HG02970 (cell line): ENCODE results near the gene DRD2.

Experiments
- ATAC-seq: cut with Tn5 transposase; IDR thresholded peaks from one replicate; pipeline ENCODE4 v1.9.1; 2021; ENCODE audit warnings: mild to moderate bottlenecking, moderate library complexity, moderate number of reproducible peaks; ENCODE audit not compliant: unreplicated experiment, low FRiP score

The DRD2 gene

GRCh38 chr11:113447621-113448315 lies 27.4 kb downstream of the DRD2 start:
- ATAC-seq, result no peak

- ATAC-seq, result no peak
Measured at GRCh38 chr11:113446938-113447337, 28.3 kb downstream of the DRD2 start.

- ATAC-seq, result peak; percentile 52
Measured at GRCh38 chr11:113446112-113446511, 29.1 kb downstream of the DRD2 start.

- ATAC-seq, result no peak
Measured at GRCh38 chr11:113444502-113445123, 30.6 kb downstream of the DRD2 start.

GRCh38 chr11:113440816-113441215 lies 34.4 kb downstream of the DRD2 start:
- no peak for ATAC-seq

- ATAC-seq, result no peak
Measured at GRCh38 chr11:113436672-113437252, 38.4 kb downstream of the DRD2 start.

- no peak for ATAC-seq
Measured at GRCh38 chr11:113435190-113435968, 39.8 kb downstream of the DRD2 start.

- no peak for ATAC-seq
Measured at GRCh38 chr11:113431746-113432145, 43.5 kb downstream of the DRD2 start.

GRCh38 chr11:113426686-113427085 lies 48.5 kb downstream of the DRD2 start:
- no peak for ATAC-seq

GRCh38 chr11:113420808-113421207 lies 54.4 kb downstream of the DRD2 start:
- ATAC-seq, result no peak

GRCh38 chr11:113419454-113420003 lies 55.7 kb downstream of the DRD2 start:
- ATAC-seq, result no peak

GRCh38 chr11:113417428-113417827 lies 57.8 kb downstream of the DRD2 start:
- ATAC-seq, result no peak

GRCh38 chr11:113415343-113415742 lies 59.9 kb downstream of the DRD2 start:
- ATAC-seq, result no peak

GRCh38 chr11:113412675-113413074 lies 62.5 kb downstream of the DRD2 start:
- no peak for ATAC-seq

- ATAC-seq, result no peak
Measured at GRCh38 chr11:113411536-113411935, 63.7 kb downstream of the DRD2 start.

- no peak for ATAC-seq
Measured at GRCh38 chr11:113410414-113411135, 64.6 kb downstream of the DRD2 start.

- no peak for ATAC-seq
Measured at GRCh38 chr11:113409526-113409925, 65.7 kb downstream of the DRD2 start.

GRCh38 chr11:113408887-113409286 lies 66.3 kb downstream of the DRD2 start:
- no peak for ATAC-seq

- ATAC-seq, result no peak
Measured at GRCh38 chr11:113408206-113408605, 67.0 kb downstream of the DRD2 start.

- no peak for ATAC-seq
Measured at GRCh38 chr11:113407163-113407562, 68.0 kb downstream of the DRD2 start.
